Hepatocyte (in vitro differentiated cells): ENCODE data around the gene CXCL14. TPM values are rescaled to one million over a fixed set of nuclear protein-coding genes. Genes with fewer than 3 reads are reported as not detected.

Experiments
- DNase-seq: peaks from one replicate; pipeline ENCODE4 v3.0.0-alpha.2; 2016; ENCODE audit warnings: low spot score
- H2AFZ ChIP-seq: fragments of 200-600 bp; sonication (generic); 2 replicates; pipeline ENCODE4 v1.6.0; 2016; ENCODE audit warnings: antibody characterized with exemption, mild to moderate bottlenecking
- H3K27ac ChIP-seq: fragments of 200-600 bp; sonication (generic); 2 replicates; pipeline ENCODE4 v1.5.1; 2016; ENCODE audit warnings: mild to moderate bottlenecking
- H3K27me3 ChIP-seq: fragments of 200-600 bp; sonication (generic); 2 replicates; pipeline ENCODE4 v1.6.1; 2016
- H3K36me3 ChIP-seq: fragments of 200-600 bp; sonication (generic); replicated peaks from 2 replicates; pipeline ENCODE4 v1.5.1; 2016; ENCODE audit warnings: low read depth; ENCODE audit not compliant: insufficient read depth
- H3K4me1 ChIP-seq: fragments of 200-600 bp; sonication (generic); 2 replicates; pipeline ENCODE4 v1.5.1; 2016; ENCODE audit warnings: mild to moderate bottlenecking, moderate library complexity; ENCODE audit not compliant: insufficient read depth
- H3K4me2 ChIP-seq: fragments of 200-600 bp; sonication (generic); 2 replicates; pipeline ENCODE4 v1.6.0; 2016
- H3K4me3 ChIP-seq: fragments of 200-600 bp; sonication (generic); 2 replicates; pipeline ENCODE4 v1.5.1; 2016; ENCODE audit warnings: mild to moderate bottlenecking
- H3K79me2 ChIP-seq: fragments of 200-600 bp; sonication (generic); 2 replicates; pipeline ENCODE4 v1.6.0; 2017; ENCODE audit warnings: mild to moderate bottlenecking
- H3K9me2 ChIP-seq: fragments of 200-600 bp; sonication (generic); replicated peaks from 2 replicates; pipeline ENCODE4 v1.6.0; 2017; ENCODE audit warnings: mild to moderate bottlenecking; ENCODE audit not compliant: insufficient read depth
- H3K9me3 ChIP-seq: fragments of 200-600 bp; sonication (generic); 2 replicates; pipeline ENCODE4 v1.5.1; 2016; ENCODE audit warnings: low read depth, mild to moderate bottlenecking
- H4K20me1 ChIP-seq: fragments of 200-600 bp; sonication (generic); 2 replicates; pipeline ENCODE4 v1.6.0; 2016; ENCODE audit warnings: mild to moderate bottlenecking; ENCODE audit not compliant: insufficient read depth, poor library complexity, severe bottlenecking
- CTCF ChIP-seq: fragments of 200-600 bp; sonication (generic); IDR thresholded peaks from 2 replicates; pipeline ENCODE4 v1.5.1; 2016; ENCODE audit warnings: antibody characterized with exemption, mild to moderate bottlenecking; ENCODE audit not compliant: poor library complexity
- EZH2 ChIP-seq: fragments of 200-600 bp; sonication (generic); IDR thresholded peaks from 2 replicates; pipeline ENCODE4 v1.6.1; 2016; ENCODE audit warnings: antibody characterized with exemption, mild to moderate bottlenecking, borderline replicate concordance
- EZH2phosphoT487 ChIP-seq: fragments of 200-600 bp; sonication (generic); IDR thresholded peaks from one replicate; pipeline ENCODE4 v1.6.1; 2018; ENCODE audit warnings: antibody characterized with exemption, mild to moderate bottlenecking, low read depth, moderate library complexity; ENCODE audit not compliant: unreplicated experiment, severe bottlenecking
- WGBS: methylation state at CpG from one replicate; pipeline ENCODE4 v1.1.6; 2016; ENCODE audit warnings: low lambda C conversion rate; ENCODE audit errors: missing lambda C conversion rate; 5-methylcytosine and 5-hydroxymethylcytosine counted together
- polyA plus RNA-seq: library from polyadenylated mRNA; unstranded; fragments of >200 nt; fragmentation: Nextera tagmentation; extraction: Ambion mirVana; gene quantifications from 2 replicates; pipeline ENCODE4 v1.2.1, GENCODE V29; 2016
- total RNA-seq: library from RNA; depleted of rRNA; stranded (reverse); fragments of >200 nt; gene quantifications from 2 replicates; pipeline ENCODE4 v1.2.3, GENCODE V29; 2014

Gene CXCL14
- total and polyA plus RNA-seq, 2 experiments from 2014 or later = 52.5 to 88.8 TPM

DNA sequence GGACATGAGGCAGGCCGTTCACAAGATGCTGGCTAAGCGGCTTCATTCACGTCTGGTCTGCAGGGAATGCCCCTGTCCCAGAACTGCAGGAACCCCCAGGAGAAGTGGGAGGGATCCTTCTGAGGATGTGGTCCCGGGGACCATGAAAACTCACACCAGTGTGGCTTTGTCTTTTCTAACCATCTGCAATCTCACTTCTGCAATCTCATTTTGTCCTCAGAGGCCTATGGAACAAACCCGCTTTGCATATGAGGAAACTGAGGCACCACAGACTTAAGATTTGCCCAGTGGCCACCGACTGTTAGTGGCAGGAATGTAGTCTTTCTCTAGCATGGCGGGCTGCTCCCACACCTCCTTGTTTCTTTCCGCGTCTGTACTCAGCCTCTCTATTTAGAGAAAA lies 6.9 kb downstream of the CXCL14 start:
- Histone ChIP-seq H3K4me2 (no peak overlapping the region), H3K4me1 (no peaks in the 10 kb centered on the region), H3K9me3 (no peaks in the 10 kb centered on the region), H4K20me1 (no peaks in the 10 kb centered on the region), H3K36me3 (no peaks in the 10 kb centered on the region), H3K27ac (no peak overlapping the region), H3K9me2 (no peaks in the 10 kb centered on the region), H3K79me2 (no peaks in the 10 kb centered on the region), H3K4me3 (no peak overlapping the region), H3K27me3 (peaks cover 9% of the 10 kb centered on the region), H2AFZ (no peak overlapping the region)
- WGBS = 89% methylated on average over 9 of the region's 9 CpGs
- TF ChIP-seq EZH2 (no peak), CTCF (no peak), EZH2phosphoT487 (no peak)
- no peak for DNase-seq

DNA sequence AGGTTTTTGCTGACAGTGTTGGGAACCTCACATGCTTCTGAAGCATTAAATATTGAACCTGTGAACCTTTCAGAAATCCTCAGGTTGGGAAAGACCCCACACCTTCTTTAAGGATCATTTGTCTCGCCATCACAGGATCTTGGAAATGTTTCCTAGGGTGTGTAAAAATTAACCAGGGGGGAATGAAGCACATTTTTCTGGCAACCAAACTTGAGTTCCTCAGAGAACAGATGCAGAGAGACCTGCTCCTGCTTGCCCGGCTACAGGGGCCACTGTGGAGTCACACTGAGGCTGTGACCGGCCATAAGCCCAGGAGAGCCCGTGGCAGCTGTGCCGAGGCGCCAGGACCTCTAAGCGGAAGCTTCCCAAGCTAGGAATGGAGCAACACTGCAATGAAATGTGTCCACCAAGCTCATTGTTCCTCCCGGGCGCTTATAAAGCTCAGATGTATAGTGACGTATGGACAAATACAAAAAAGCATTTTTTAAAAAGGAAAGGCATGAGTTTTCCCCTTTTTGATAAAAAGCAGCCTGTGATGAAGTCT lies 7.7 kb downstream of the CXCL14 start:
- H2AFZ ChIP-seq = no peak overlapping the region
- TF ChIP-seq EZH2 = no peak
- TF ChIP-seq EZH2phosphoT487 = no peak
- no peak for TF ChIP-seq CTCF
- H3K79me2 ChIP-seq = no peaks in the 10 kb centered on the region
- H3K27ac ChIP-seq = no peak overlapping the region
- no peaks in the 10 kb centered on the region for H3K9me2 ChIP-seq
- H3K4me3 ChIP-seq = no peak overlapping the region
- no peaks in the 10 kb centered on the region for H3K4me1 ChIP-seq
- H3K36me3 ChIP-seq = no peaks in the 10 kb centered on the region
- H3K4me2 ChIP-seq = no peak overlapping the region
- peaks cover 3% of the 10 kb centered on the region for H3K27me3 ChIP-seq
- 91% methylated on average over 10 of the region's 10 CpGs for WGBS
- no peaks in the 10 kb centered on the region for H3K9me3 ChIP-seq
- no peak for DNase-seq
- no peaks in the 10 kb centered on the region for H4K20me1 ChIP-seq

- Histone ChIP-seq H3K4me1 (no peaks in the 10 kb centered on the region), H3K36me3 (no peaks in the 10 kb centered on the region), H3K27ac (no peak overlapping the region), H3K4me2 (no peak overlapping the region), H3K9me3 (no peaks in the 10 kb centered on the region), H3K27me3 (no peaks in the 10 kb centered on the region), H4K20me1 (no peaks in the 10 kb centered on the region), H3K9me2 (no peaks in the 10 kb centered on the region), H3K4me3 (no peak overlapping the region), H3K79me2 (no peaks in the 10 kb centered on the region), H2AFZ (no peak overlapping the region)
- TF ChIP-seq CTCF = no peak
- TF ChIP-seq EZH2 = no peak
- no peak for TF ChIP-seq EZH2phosphoT487
- WGBS = 40% methylated on average over 3 of the region's 3 CpGs
- no peak for DNase-seq
Measured at GRCh38 chr5:135570453-135570764, 8.4 kb downstream of the CXCL14 start.
